Neuron (in vitro differentiated cells): ENCODE measurements around the gene TM9SF3.

ENCODE experiments used
- H2AFZ ChIP-seq: one replicate; pipeline ENCODE4 v1.6.1; 2013; ENCODE audit warnings: low read depth, mild to moderate bottlenecking, inconsistent platforms, low read length, moderate library complexity
- H3K27me3 ChIP-seq: one replicate; pipeline ENCODE4 v1.6.1; 2013; ENCODE audit warnings: low read length; ENCODE audit not compliant: insufficient read depth
- H3K36me3 ChIP-seq: one replicate; pipeline ENCODE4 v1.6.1; 2013; ENCODE audit warnings: low read length; ENCODE audit not compliant: insufficient read depth
- H3K4me1 ChIP-seq: one replicate; pipeline ENCODE4 v1.6.1; 2013; ENCODE audit warnings: low read length; ENCODE audit not compliant: insufficient read depth
- H3K4me3 ChIP-seq: 2 replicates; pipeline ENCODE4 v1.5.1; 2013; ENCODE audit warnings: mild to moderate bottlenecking, low read length, moderate library complexity
- H3K9me3 ChIP-seq: one replicate; pipeline ENCODE4 v1.6.1; 2013; ENCODE audit warnings: low read length

TM9SF3 gene

GRCh38 chr10:96586419-96587263 lies at the start of gene TM9SF3:
TSS of gene TM9SF3 (minus strand) at chr10:96587012. CDS start at chr10:96586835, 177 bp downstream.
- Histone ChIP-seq H3K4me3 (peak within 1 kb of the TSS; percentile 84), H3K9me3 (no peaks in the 10 kb centered on the region), H3K4me1 (peaks cover 20% of the 10 kb centered on the region), H2AFZ (peak within 1 kb of the TSS; percentile 96), H3K27me3 (no peaks in the 10 kb centered on the region), H3K36me3 (no peaks in the 10 kb centered on the region)

DNA sequence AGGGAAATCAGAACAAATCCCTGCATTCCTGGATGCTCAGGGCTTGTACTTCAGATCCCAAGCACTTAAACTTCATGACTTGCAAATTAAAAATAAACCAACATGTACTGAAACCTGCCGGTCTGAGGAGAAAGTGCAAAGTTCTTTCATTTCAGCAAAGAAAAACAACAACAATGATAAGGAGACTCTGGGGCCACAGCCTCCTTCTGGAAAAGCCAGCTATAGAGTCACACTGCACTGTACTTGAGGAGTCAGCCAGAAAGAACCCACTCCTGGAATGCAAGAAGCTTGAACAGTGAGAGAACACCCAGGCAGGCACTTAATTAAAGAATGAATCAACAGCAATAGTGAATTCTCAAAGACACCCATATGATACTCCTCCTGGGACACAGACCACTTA lies 49.7 kb upstream of the TM9SF3 start:
- H3K36me3 ChIP-seq: no peaks in the 10 kb centered on the region
- H3K27me3 ChIP-seq: no peaks in the 10 kb centered on the region
- no peak overlapping the region for H3K4me3 ChIP-seq
- H3K9me3 ChIP-seq: peaks cover 2% of the 10 kb centered on the region
- peaks cover 22% of the 10 kb centered on the region for H3K4me1 ChIP-seq
- H2AFZ ChIP-seq: no peak overlapping the region

GRCh38 chr10:96632974-96633710 lies 46.3 kb upstream of the TM9SF3 start:
- Histone ChIP-seq H3K9me3 (peaks cover 2% of the 10 kb centered on the region), H3K27me3 (no peaks in the 10 kb centered on the region), H3K4me1 (peaks cover 22% of the 10 kb centered on the region), H2AFZ (no peak overlapping the region), H3K4me3 (no peak overlapping the region), H3K36me3 (no peaks in the 10 kb centered on the region)

DNA sequence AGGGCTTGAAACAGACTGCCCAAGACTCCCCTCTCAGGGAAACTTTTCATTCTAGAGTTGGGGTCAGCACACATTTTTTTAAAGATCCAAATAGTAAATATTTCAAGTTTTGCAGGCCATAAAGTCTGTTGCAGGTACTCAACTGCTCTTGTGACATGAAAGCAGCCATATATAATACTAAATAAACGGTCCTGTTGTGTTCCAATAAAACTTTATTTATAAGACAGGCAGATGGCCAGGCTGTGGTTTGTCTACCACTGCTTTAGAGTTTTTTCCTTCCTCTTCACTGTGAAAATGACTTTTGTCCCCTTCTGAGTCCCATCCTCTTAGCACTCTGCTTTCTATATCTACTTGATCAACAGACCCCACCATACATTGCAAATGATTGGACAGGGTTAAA lies 40.5 kb upstream of the TM9SF3 start:
- Histone ChIP-seq H3K4me1 (peaks cover 3% of the 10 kb centered on the region), H3K36me3 (no peaks in the 10 kb centered on the region), H3K27me3 (no peaks in the 10 kb centered on the region), H3K4me3 (no peak overlapping the region), H3K9me3 (no peaks in the 10 kb centered on the region), H2AFZ (no peak overlapping the region)

GRCh38 chr10:96626795-96627194 lies 40.0 kb upstream of the TM9SF3 start:
- Histone ChIP-seq H3K36me3 (no peaks in the 10 kb centered on the region), H3K4me1 (no peaks in the 10 kb centered on the region), H2AFZ (no peak overlapping the region), H3K9me3 (no peaks in the 10 kb centered on the region), H3K4me3 (no peak overlapping the region), H3K27me3 (no peaks in the 10 kb centered on the region)

DNA sequence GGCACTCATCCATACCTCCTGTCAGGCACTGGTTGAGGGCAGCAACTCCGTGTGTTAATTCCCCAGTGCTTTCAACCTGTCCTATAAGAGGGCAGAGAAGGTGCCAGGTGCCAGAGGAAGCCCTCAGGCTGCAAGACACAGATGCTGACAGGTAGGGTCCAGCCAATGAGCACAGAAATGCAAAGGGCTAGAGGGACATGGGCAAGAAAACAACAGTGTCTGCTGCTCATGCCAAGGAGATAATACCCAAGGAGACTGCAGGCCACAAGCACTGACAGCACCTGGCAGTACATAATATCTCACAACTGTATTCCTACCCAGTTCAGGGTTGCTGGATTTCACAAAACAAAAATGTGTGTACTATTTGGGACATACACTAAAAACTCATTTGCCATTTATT lies 38.4 kb upstream of the TM9SF3 start:
- H3K36me3 ChIP-seq: no peaks in the 10 kb centered on the region
- no peak overlapping the region for H3K4me3 ChIP-seq
- no peaks in the 10 kb centered on the region for H3K9me3 ChIP-seq
- no peaks in the 10 kb centered on the region for H3K4me1 ChIP-seq
- no peak overlapping the region for H2AFZ ChIP-seq
- no peaks in the 10 kb centered on the region for H3K27me3 ChIP-seq

DNA sequence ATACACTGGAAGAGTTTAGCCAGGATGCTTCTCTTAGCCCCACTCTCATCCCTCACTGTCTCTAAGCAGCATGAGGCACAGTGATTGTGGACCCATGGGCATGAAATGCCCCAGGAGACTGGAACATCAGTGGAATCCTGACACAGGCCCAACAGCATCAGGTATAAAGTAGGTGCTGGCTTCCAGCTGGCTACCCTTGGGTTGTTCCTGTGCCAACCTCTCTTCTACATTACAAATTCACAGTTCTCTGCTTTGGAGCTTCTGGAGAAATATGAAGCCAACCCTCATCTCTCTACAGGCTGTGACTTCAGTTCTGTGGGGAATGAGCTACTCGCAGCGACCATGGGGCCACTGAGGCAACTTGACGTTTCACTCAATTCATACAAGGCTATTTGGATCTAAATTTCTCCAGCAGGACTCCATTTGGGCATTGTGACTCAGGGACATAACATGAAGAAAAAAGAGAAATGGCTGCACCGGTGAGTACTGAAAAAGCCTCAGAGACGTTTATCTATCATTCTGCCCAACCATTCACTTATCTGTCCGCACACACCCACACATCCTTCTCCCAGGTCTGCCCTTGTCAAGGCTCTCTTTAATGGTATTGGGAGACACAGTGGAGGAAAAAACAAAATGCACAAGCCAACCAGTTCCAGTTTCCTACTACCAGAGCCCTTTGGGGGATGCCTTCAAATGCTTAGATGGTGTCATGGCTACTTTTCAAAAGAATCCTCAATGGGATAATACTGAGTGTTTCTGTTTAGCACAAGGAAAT lies 35.4 kb upstream of the TM9SF3 start:
- Histone ChIP-seq H3K4me3 (no peak overlapping the region), H2AFZ (no peak overlapping the region), H3K9me3 (no peaks in the 10 kb centered on the region), H3K4me1 (peaks cover 6% of the 10 kb centered on the region), H3K36me3 (no peaks in the 10 kb centered on the region), H3K27me3 (no peaks in the 10 kb centered on the region)

DNA sequence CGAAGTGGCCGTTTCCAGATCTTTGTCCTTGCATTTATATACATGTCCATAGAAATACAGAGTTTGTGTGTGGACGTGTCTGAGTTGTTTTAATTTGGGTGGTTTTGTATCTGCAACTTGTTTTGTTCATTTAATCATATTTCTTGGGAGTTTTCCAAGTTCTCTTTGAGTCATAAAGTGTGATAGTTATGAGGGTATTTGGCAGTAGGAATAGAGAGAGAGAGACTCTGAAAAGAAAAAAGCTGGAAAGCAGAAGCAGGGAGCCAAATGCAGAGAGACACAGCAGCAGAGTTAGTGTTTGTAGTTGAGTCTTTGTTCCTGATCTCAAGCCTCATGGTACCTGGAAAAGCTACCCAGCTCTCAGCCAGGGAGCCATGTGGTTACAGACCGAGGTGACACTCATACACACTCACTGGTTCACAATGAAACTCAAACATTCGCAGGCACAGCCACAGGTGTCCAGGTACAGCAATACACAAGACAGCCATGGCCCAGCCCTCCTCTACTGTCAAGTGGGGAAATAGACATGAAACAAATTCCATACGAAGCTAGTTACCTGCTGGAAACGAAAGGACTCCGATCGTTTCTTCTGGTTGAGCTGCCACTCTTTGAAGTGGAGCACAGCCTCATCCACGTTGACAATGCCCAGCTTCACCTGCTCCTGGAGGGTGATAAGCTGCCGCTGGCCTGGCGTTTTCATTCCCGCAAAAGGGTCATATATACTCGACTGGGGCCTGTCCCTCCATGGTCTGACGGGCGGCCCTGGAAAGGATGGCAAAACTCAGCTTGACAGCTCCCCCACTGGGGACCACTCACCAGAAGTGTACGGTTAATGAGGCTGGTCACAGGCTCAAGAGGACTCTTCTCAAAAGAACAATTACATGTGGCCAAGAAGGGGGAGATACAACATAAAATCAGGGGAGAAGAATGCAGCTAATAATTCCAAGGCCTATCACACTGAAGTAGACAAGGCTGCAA lies 33.3 kb upstream of the TM9SF3 start:
- Histone ChIP-seq H3K4me1 (peaks cover 6% of the 10 kb centered on the region), H3K36me3 (no peaks in the 10 kb centered on the region), H3K4me3 (no peak overlapping the region), H2AFZ (no peak overlapping the region), H3K9me3 (no peaks in the 10 kb centered on the region), H3K27me3 (peaks cover 4% of the 10 kb centered on the region)

DNA sequence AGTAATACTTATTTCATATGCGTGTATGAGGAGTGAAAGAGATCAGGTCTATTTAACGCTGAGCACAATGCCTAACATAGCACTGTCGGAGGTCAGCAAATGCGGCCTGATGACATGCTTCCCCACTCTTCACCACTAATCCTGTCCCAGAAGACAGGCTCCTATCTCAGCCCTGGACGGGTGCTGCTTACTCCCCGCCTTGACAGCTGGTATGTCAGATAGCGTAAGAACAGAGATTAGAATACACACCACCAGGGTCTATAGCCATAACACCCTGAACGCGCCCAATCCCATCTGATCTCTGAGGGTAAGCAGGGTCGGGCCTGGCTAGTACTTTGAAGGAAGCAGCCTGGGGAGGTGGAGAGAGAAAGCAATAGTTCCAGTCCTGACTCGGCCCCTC lies 32.3 kb upstream of the TM9SF3 start:
- peaks cover 6% of the 10 kb centered on the region for H3K4me1 ChIP-seq
- H3K4me3 ChIP-seq: no peak overlapping the region
- H3K9me3 ChIP-seq: no peaks in the 10 kb centered on the region
- H2AFZ ChIP-seq: no peak overlapping the region
- H3K27me3 ChIP-seq: peaks cover 6% of the 10 kb centered on the region
- H3K36me3 ChIP-seq: no peaks in the 10 kb centered on the region

DNA sequence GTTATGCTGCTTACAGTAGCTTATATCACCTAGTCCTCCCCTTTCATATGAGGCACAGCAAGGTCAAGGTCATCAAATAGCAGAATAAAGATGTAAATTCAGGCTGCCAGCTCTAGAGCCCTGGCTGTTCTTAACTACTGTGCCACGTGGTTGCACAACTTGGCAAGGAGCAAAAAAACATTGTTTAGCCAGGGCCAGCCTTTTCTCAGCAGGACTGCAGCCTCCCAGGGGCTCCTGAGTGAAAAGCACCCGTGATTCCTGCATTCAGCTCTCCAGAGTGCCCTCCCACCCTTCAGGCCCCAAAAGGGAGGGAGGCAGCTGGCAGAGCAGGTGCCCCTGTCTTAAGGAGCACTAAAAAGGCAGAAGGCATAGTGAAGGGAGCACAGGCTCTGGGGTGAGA lies 31.8 kb upstream of the TM9SF3 start:
- Histone ChIP-seq H3K36me3 (no peaks in the 10 kb centered on the region), H3K27me3 (peaks cover 10% of the 10 kb centered on the region), H3K4me1 (peaks cover 6% of the 10 kb centered on the region), H3K9me3 (no peaks in the 10 kb centered on the region), H3K4me3 (no peak overlapping the region), H2AFZ (no peak overlapping the region)

GRCh38 chr10:96616961-96617360 lies 30.1 kb upstream of the TM9SF3 start:
- Histone ChIP-seq H3K4me1 (peaks cover 6% of the 10 kb centered on the region), H3K36me3 (no peaks in the 10 kb centered on the region), H3K4me3 (no peak overlapping the region), H3K9me3 (no peaks in the 10 kb centered on the region), H3K27me3 (peaks cover 10% of the 10 kb centered on the region), H2AFZ (no peak overlapping the region)

DNA sequence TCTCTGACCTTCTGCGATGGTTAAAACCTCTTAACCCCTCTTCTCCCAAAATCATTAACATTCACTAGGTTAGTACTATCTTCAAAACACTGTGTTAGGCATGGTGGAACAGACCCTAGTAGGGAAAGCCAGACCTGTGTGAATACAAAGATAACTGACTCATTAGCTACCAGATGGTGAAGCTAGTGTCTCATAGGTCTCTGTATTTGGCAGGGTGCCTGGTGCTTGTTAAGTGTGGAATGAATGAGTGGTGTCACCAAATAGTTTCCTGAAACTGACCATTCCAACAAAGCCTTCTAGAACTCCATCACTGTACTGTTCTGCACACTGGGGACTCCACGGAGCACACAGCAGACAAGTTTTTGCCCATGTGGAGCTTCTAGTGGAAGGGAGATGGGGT lies 27.7 kb upstream of the TM9SF3 start:
- Histone ChIP-seq H3K27me3 (peaks cover 10% of the 10 kb centered on the region), H3K9me3 (no peaks in the 10 kb centered on the region), H3K36me3 (no peaks in the 10 kb centered on the region), H3K4me1 (peaks cover 6% of the 10 kb centered on the region), H3K4me3 (no peak overlapping the region), H2AFZ (no peak overlapping the region)
